Suprapubic skin (tissue), 4 donors: ENCODE results near the gene LARP4.

Experiments used
- EP300 ChIP-seq: sonication (generic); formaldehyde crosslinking; IDR thresholded peaks from one replicate; pipeline ENCODE4 v1.6.1; 2017; ENCODE audit warnings: antibody characterized with exemption
- POLR2AphosphoS5 ChIP-seq, 3 donors: sonication (generic); formaldehyde crosslinking; IDR thresholded peaks; one replicate each; pipeline ENCODE4 v1.6.1; 2017; ENCODE audit warnings: antibody characterized with exemption in 3 of 3
- TF ChIP-seq, protein P1 (sequence below), 2 donors: fragments of 200-600 bp in 1 of 2; fragments of 450-650 bp in 1 of 2; sonication (generic) in 1 of 2; IDR thresholded peaks; one replicate each; pipeline ENCODE4 v1.5.1; 2016 to 2019; ENCODE audit warnings: antibody characterized with exemption in 2 of 2, mild to moderate bottlenecking in 1 of 2, moderate library complexity in 1 of 2

DNA sequence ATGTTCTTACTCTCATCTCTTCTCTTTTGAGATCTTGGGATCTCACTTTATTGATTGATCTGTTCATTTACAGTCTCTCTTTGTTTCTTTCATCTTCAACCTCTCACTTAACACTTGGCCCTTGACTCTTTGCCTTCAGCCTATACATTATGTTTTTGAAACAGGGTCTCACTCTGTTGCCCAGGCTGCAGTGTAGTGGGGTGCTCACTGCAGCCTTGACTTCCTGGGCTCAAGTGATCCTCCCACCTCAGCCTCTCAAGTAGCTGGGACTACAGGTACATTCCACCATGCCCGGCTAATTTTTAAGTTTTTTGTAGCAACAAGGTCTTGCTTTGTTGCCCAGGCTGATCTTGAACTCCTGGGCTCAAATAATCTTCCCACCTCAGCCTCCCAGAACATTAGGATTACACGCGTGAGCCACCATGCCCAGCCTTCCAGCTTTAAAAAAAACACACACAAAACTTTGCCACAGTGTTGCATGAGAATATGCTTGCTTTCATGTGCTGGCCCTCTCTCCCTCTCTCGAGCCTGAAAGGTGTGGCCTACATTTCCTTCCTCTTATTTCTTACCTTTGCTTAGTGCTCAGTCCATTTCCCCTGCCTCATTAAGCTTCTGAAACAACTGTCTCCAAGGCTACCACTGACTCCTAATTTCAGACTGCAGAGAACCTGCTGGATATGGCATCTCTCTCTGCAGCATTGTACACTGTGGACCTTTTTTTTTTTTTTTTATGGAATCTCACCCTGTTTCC, 114.0 kb downstream of the LARP4 start:
- TF ChIP-seq, protein P1, sequence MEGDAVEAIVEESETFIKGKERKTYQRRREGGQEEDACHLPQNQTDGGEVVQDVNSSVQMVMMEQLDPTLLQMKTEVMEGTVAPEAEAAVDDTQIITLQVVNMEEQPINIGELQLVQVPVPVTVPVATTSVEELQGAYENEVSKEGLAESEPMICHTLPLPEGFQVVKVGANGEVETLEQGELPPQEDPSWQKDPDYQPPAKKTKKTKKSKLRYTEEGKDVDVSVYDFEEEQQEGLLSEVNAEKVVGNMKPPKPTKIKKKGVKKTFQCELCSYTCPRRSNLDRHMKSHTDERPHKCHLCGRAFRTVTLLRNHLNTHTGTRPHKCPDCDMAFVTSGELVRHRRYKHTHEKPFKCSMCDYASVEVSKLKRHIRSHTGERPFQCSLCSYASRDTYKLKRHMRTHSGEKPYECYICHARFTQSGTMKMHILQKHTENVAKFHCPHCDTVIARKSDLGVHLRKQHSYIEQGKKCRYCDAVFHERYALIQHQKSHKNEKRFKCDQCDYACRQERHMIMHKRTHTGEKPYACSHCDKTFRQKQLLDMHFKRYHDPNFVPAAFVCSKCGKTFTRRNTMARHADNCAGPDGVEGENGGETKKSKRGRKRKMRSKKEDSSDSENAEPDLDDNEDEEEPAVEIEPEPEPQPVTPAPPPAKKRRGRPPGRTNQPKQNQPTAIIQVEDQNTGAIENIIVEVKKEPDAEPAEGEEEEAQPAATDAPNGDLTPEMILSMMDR (IDR thresholded peaks at IDR 0.05) = no peak
- TF ChIP-seq POLR2AphosphoS5 (IDR thresholded peaks at IDR 0.05) (no peak), EP300 (no peak)
